K562 (cell line): Measurements from ENCODE around the gene DHX35. TPM values are rescaled to one million over a fixed set of nuclear protein-coding genes. Genes with fewer than 3 reads are reported as not detected.
A peak's percentile ranks its signal among the peaks of the same experiment; 100 is the strongest.

Experiments
- ATF7 ChIP-seq: fragments of 450-650 bp; IDR thresholded peaks from 2 replicates; pipeline ENCODE4 v1.7.1; 2014; ENCODE audit warnings: mild to moderate bottlenecking, moderate library complexity
- CBFA2T3 ChIP-seq: fragments of 450-650 bp; IDR thresholded peaks from 2 replicates; pipeline ENCODE4 v1.6.1; 2017
- CHCHD3 ChIP-seq: fragments of 250-450 bp; sonication (Bioruptor Pico); IDR thresholded peaks from 2 replicates; pipeline ENCODE4 v2.1.2; 2022; ENCODE audit warnings: mild to moderate bottlenecking
- GATA2 ChIP-seq: sonication (generic); formaldehyde crosslinking; IDR thresholded peaks from 2 replicates; pipeline ENCODE4 v1.4.0; 2020; ENCODE audit warnings: mild to moderate bottlenecking, missing genetic modification reagents
- GATAD2B ChIP-seq: fragments of 450-650 bp; IDR thresholded peaks from 2 replicates; pipeline ENCODE4 v1.6.1; 2017; ENCODE audit warnings: mild to moderate bottlenecking, borderline replicate concordance
- ILK ChIP-seq: fragments of 450-650 bp; IDR thresholded peaks from 2 replicates; pipeline ENCODE4 v1.6.1; 2016; ENCODE audit warnings: missing genetic modification characterization, low read depth, mild to moderate bottlenecking, missing compliant biosample characterization, moderate library complexity, borderline replicate concordance
- JUND ChIP-seq, 2 experiments: IDR thresholded peaks; 2 replicates in 1 of 2; 3 replicates in 1 of 2; pipeline ENCODE4 v1.6.1; 2011; ENCODE audit warnings: borderline replicate concordance in 2 of 2, low read depth in 2 of 2, low read length in 2 of 2, improper control_type of control experiment in 1 of 2, missing biosample characterization in 1 of 2, missing genetic modification characterization in 1 of 2, missing genetic modification reagents in 1 of 2
- KDM1A ChIP-seq, 2 experiments: fragments of 450-650 bp; IDR thresholded peaks; 2 replicates each; pipeline ENCODE4 v1.6.1; 2016; ENCODE audit warnings: mild to moderate bottlenecking in 2 of 2
- LARP7 ChIP-seq: fragments of 450-650 bp; IDR thresholded peaks from 2 replicates; pipeline ENCODE4 v1.6.1; 2016
- MCM7 ChIP-seq, 2 experiments: fragments of 450-650 bp; IDR thresholded peaks; 2 replicates each; pipeline ENCODE4 v1.6.1; 2016 to 2018
- MIER1 ChIP-seq: fragments of 450-650 bp; IDR thresholded peaks from 2 replicates; pipeline ENCODE4 v1.6.1; 2016; ENCODE audit warnings: antibody characterized with exemption, mild to moderate bottlenecking, low read depth
- MYC ChIP-seq, 2 experiments: fragments of 250-450 bp in 1 of 2; sonication (Bioruptor Pico) in 1 of 2; IDR thresholded peaks; 2 replicates each; pipeline versions ENCODE4 v1.5.1 to v1.6.1; 2012 to 2021; ENCODE audit warnings: low read depth in 2 of 2, borderline replicate concordance in 1 of 2, improper control_type of control experiment in 1 of 2, low read length in 1 of 2, mild to moderate bottlenecking in 1 of 2, moderate library complexity in 1 of 2
- NFYB ChIP-seq: IDR thresholded peaks from 2 replicates; pipeline ENCODE4 v1.6.1; 2011; ENCODE audit warnings: mild to moderate bottlenecking, moderate library complexity; ENCODE audit not compliant: insufficient read length; ENCODE audit errors: extremely low read depth
- NR2F6 ChIP-seq: fragments of 450-650 bp; formaldehyde crosslinking; IDR thresholded peaks from 2 replicates; pipeline ENCODE4 v1.4.0; 2020; ENCODE audit warnings: mild to moderate bottlenecking
- POLR2A ChIP-seq: fragments of 450-650 bp; conservative IDR thresholded peaks from 2 replicates; pipeline ENCODE4 v1.6.1; 2016
- POLR2AphosphoS5 ChIP-seq: IDR thresholded peaks from 2 replicates; pipeline ENCODE4 v1.6.1; 2011; ENCODE audit warnings: mild to moderate bottlenecking, low read depth, low read length, moderate library complexity; ENCODE audit not compliant: control insufficient read depth, insufficient read depth
- RBBP5 ChIP-seq: fragments of 200-600 bp; sonication (generic); IDR thresholded peaks from 2 replicates; pipeline ENCODE4 v1.6.1; 2012; ENCODE audit warnings: borderline replicate concordance, mild to moderate bottlenecking, low read length, control low read depth, inconsistent platforms; ENCODE audit not compliant: insufficient read depth, poor library complexity, severe bottlenecking
- RBM34 ChIP-seq: fragments of 200-400 bp; formaldehyde crosslinking; IDR thresholded peaks from 2 replicates; pipeline ENCODE4 v1.6.1; 2018; ENCODE audit warnings: low read length, borderline replicate concordance; ENCODE audit not compliant: insufficient read depth
- SNRNP70 ChIP-seq: fragments of 200-400 bp; formaldehyde crosslinking; optimal IDR thresholded peaks from 2 replicates; pipeline ENCODE3; 2017; ENCODE audit warnings: low read depth, low read length
- SOX6 ChIP-seq: fragments of 450-650 bp; IDR thresholded peaks from 2 replicates; pipeline ENCODE4 v1.6.1; 2014; ENCODE audit warnings: mild to moderate bottlenecking
- SREBF2 ChIP-seq: sonication (generic); formaldehyde crosslinking; IDR thresholded peaks from 2 replicates; pipeline ENCODE4 v1.4.0; 2020; ENCODE audit warnings: mild to moderate bottlenecking, missing genetic modification reagents
- TCF7 ChIP-seq: sonication (generic); IDR thresholded peaks from 2 replicates; pipeline ENCODE4 v1.6.1; 2016; ENCODE audit warnings: antibody characterized with exemption, borderline replicate concordance
- ZNF551 ChIP-seq: fragments of 250-450 bp; sonication (Bioruptor Pico); IDR thresholded peaks from 2 replicates; pipeline ENCODE4 v1.5.0; 2021; ENCODE audit warnings: mild to moderate bottlenecking, moderate library complexity
- ZNF785 ChIP-seq: fragments of 250-450 bp; sonication (Bioruptor Pico); IDR thresholded peaks from 2 replicates; pipeline ENCODE4 v1.4.0; 2020; ENCODE audit warnings: mild to moderate bottlenecking
- polyA plus RNA-seq, 8 experiments: library from polyadenylated mRNA; depleted of rRNA in 4 of 8; stranded (reverse) in 5 of 8; unstranded in 3 of 8; fragments of >200 nt; fragmentation: Nextera tagmentation in 2 of 8; fragmentation: Illumina TruSeq in 1 of 8; extraction: Ambion mirVana in 2 of 8; extraction: Trizol in 1 of 8; gene quantifications; 2 replicates each; pipeline versions ENCODE4 v1.2.1 to v1.2.3, GENCODE V29; 2011 to 2014; ENCODE audit warnings: inconsistent platforms in 1 of 8, missing spikeins in 1 of 8
- total RNA-seq, 7 experiments: library from RNA; depleted of rRNA in 6 of 7; stranded (reverse); fragments of >200 nt in 6 of 7; fragmentation: Illumina TruSeq in 2 of 7; extraction: Trizol in 2 of 7; gene quantifications; 2 replicates each; pipeline versions ENCODE4 v1.2.1 to v1.2.3, GENCODE V29; 2011 to 2021; ENCODE audit warnings: low replicate concordance in 1 of 7
- TF ChIP-seq, protein P1 (sequence below): sonication (generic); formaldehyde crosslinking; IDR thresholded peaks from 2 replicates; pipeline ENCODE4 v1.8.1; 2023; ENCODE audit warnings: mild to moderate bottlenecking, missing genetic modification reagents
- TF ChIP-seq, protein P2 (sequence below): sonication (generic); formaldehyde crosslinking; IDR thresholded peaks from 2 replicates; pipeline ENCODE4 v1.8.0; 2022; ENCODE audit warnings: missing genetic modification reagents, mild to moderate bottlenecking, borderline replicate concordance

DHX35 gene
- total and polyA plus RNA-seq, 9 of the 15 experiments (the other 6 are each of a cell fraction or from before 2014, with no cell fraction given): 6.5 to 25.6 (median 16.9) TPM

- TF ChIP-seq ZNF785: no peak
- no peak for TF ChIP-seq TCF7
- TF ChIP-seq ATF7: peak; percentile 42
- TF ChIP-seq, protein P1, sequence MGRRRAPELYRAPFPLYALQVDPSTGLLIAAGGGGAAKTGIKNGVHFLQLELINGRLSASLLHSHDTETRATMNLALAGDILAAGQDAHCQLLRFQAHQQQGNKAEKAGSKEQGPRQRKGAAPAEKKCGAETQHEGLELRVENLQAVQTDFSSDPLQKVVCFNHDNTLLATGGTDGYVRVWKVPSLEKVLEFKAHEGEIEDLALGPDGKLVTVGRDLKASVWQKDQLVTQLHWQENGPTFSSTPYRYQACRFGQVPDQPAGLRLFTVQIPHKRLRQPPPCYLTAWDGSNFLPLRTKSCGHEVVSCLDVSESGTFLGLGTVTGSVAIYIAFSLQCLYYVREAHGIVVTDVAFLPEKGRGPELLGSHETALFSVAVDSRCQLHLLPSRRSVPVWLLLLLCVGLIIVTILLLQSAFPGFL (CRISPR knock-in tag): no peak
- no peak for TF ChIP-seq RBM34
- TF ChIP-seq POLR2A: peak; percentile 76
- TF ChIP-seq CBFA2T3: no peak
- TF ChIP-seq JUND (IDR thresholded peaks at IDR 0.05; ENCODE audit: borderline replicate concordance, low read depth, low read length): 0 out of 2 replicates have a peak, but pooled peaks have one; percentile 15
- TF ChIP-seq JUND (tag; IDR thresholded peaks at IDR 0.05; ENCODE audit: borderline replicate concordance, low read depth, low read length): no peak; the same call in 2 of the 3 replicates
- no peak for TF ChIP-seq SNRNP70
- TF ChIP-seq NR2F6: no peak
- no peak for TF ChIP-seq NFYB
- peak; percentile 76; the same call in 1 of the 2 replicates for TF ChIP-seq GATAD2B
- TF ChIP-seq MYC (IDR thresholded peaks at IDR 0.05; ENCODE audit: low read depth, low read length): peak; percentile 49; the same call in 1 of the 2 replicates
- TF ChIP-seq MYC (CRISPR knock-in tag; IDR thresholded peaks at IDR 0.05; ENCODE audit: borderline replicate concordance, low read depth): no peak; the same call in 1 of the 2 replicates
- no peak for TF ChIP-seq MCM7 (IDR thresholded peaks at IDR 0.05)
- no peak for TF ChIP-seq MIER1
- TF ChIP-seq RBBP5: peak; percentile 36
- TF ChIP-seq POLR2AphosphoS5: peak; percentile 50; the same call in 1 of the 2 replicates
- no peak for TF ChIP-seq CHCHD3 (CRISPR knock-in tag)
- TF ChIP-seq, protein P2, sequence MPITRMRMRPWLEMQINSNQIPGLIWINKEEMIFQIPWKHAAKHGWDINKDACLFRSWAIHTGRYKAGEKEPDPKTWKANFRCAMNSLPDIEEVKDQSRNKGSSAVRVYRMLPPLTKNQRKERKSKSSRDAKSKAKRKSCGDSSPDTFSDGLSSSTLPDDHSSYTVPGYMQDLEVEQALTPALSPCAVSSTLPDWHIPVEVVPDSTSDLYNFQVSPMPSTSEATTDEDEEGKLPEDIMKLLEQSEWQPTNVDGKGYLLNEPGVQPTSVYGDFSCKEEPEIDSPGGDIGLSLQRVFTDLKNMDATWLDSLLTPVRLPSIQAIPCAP (CRISPR knock-in tag): no peak
- TF ChIP-seq LARP7: no peak
- TF ChIP-seq KDM1A (IDR thresholded peaks at IDR 0.05): no peak
- no peak for TF ChIP-seq ILK (tag)
- TF ChIP-seq SOX6: no peak
- no peak for TF ChIP-seq GATA2 (CRISPR knock-in tag)
- TF ChIP-seq SREBF2 (CRISPR knock-in tag): no peak
- TF ChIP-seq ZNF551 (CRISPR knock-in tag): no peak
These were observed 87.8 kb downstream of the DHX35 start (continued) for GRCh38 chr20:39049684-39050554.
